CD14-positive monocyte (primary cell): ENCODE measurements around the gene SLC35E1. TPM values are rescaled to one million over a fixed set of nuclear protein-coding genes. Genes with fewer than 3 reads are reported as not detected.
"Not testable (repeated sequence)": the region's sequence is repeated elsewhere in the genome, so short reads cannot be mapped to it uniquely, and the experiment has no call there.

Experiments used
- DNase-seq, 3 donors: peaks; one replicate each; pipeline ENCODE4 v3.0.0-alpha.2; 2011 to 2022
- H2AFZ ChIP-seq: 2 replicates; pipeline ENCODE4 v1.6.0; 2012; ENCODE audit warnings: mild to moderate bottlenecking, low read depth, low read length, inconsistent platforms; ENCODE audit not compliant: insufficient read depth, poor library complexity, severe bottlenecking
- H3K27ac ChIP-seq, 2 donors: 1 replicate in 1 of 2; 2 replicates in 1 of 2; pipeline ENCODE4 v1.5.1; 2012 to 2013; ENCODE audit warnings: low read length in 2 of 2, control low read depth in 1 of 2, inconsistent platforms in 1 of 2, low read depth in 1 of 2, mild to moderate bottlenecking in 1 of 2
- H3K27me3 ChIP-seq, 2 donors: one replicate each; pipeline versions ENCODE4 v1.6.0 to v1.6.1; 2011 to 2013; ENCODE audit warnings: low read length in 2 of 2; ENCODE audit not compliant: control insufficient read depth in 2 of 2, insufficient read depth in 2 of 2
- H3K36me3 ChIP-seq, 2 donors: replicated peaks in 1 of 2; 1 replicate in 1 of 2; 2 replicates in 1 of 2; pipeline versions ENCODE4 v1.5.1 to v1.6.1; 2012 to 2013; ENCODE audit warnings: low read length in 2 of 2, control low read depth in 1 of 2, inconsistent platforms in 1 of 2, mild to moderate bottlenecking in 1 of 2; ENCODE audit not compliant: insufficient read depth in 2 of 2, control insufficient read depth in 1 of 2
- H3K4me1 ChIP-seq, 2 donors: 1 replicate in 1 of 2; 2 replicates in 1 of 2; pipeline versions ENCODE4 v1.5.1 to v1.6.1; 2012 to 2013; ENCODE audit warnings: low read length in 2 of 2, control low read depth in 1 of 2, inconsistent platforms in 1 of 2, mild to moderate bottlenecking in 1 of 2, moderate library complexity in 1 of 2; ENCODE audit not compliant: insufficient read depth in 2 of 2, control insufficient read depth in 1 of 2
- H3K4me2 ChIP-seq: replicated peaks from 2 replicates; pipeline ENCODE3; 2012; ENCODE audit warnings: low read length, moderate library complexity, mild to moderate bottlenecking; ENCODE audit not compliant: poor library complexity, severe bottlenecking; ENCODE audit errors: extremely low read depth
- H3K4me3 ChIP-seq, 3 experiments: fragments of 200-600 bp in 1 of 3; sonication (generic) in 1 of 3; replicated peaks in 1 of 3; 1 replicate in 2 of 3; 2 replicates in 1 of 3; pipeline ENCODE4 v1.5.1; 2011 to 2013; ENCODE audit warnings: low read length in 3 of 3, mild to moderate bottlenecking in 3 of 3, control low read depth in 2 of 3, low read depth in 2 of 3, inconsistent platforms in 1 of 3, moderate library complexity in 1 of 3
- H3K79me2 ChIP-seq: 2 replicates; pipeline ENCODE4 v1.6.0; 2012; ENCODE audit warnings: mild to moderate bottlenecking, control low read depth, inconsistent platforms, low read length, moderate library complexity; ENCODE audit not compliant: insufficient read depth
- H3K9ac ChIP-seq: 2 replicates; pipeline ENCODE4 v1.6.0; 2017; ENCODE audit warnings: low read length, mild to moderate bottlenecking; ENCODE audit not compliant: insufficient read depth, poor library complexity, severe bottlenecking
- H3K9me3 ChIP-seq, 2 donors: replicated peaks in 1 of 2; 1 replicate in 1 of 2; 2 replicates in 1 of 2; pipeline versions ENCODE4 v1.5.1 to v1.6.1; 2012 to 2013; ENCODE audit warnings: low read length in 2 of 2, control low read depth in 1 of 2; ENCODE audit not compliant: control insufficient read depth in 1 of 2, insufficient read depth in 1 of 2
- H4K20me1 ChIP-seq: 2 replicates; pipeline ENCODE4 v1.6.0; 2012; ENCODE audit warnings: mild to moderate bottlenecking, low read length, control low read depth, moderate library complexity; ENCODE audit not compliant: insufficient read depth
- H3K27ac Mint-ChIP-seq, 7 donors: one replicate each; pipeline ENCODE4 v1.8.0; 2020; ENCODE audit warnings: mild to moderate bottlenecking in 7 of 7, mixed read lengths in 7 of 7, moderate library complexity in 6 of 7, inconsistent platforms in 2 of 7
- H3K27me3 Mint-ChIP-seq, 3 donors: one replicate each; pipeline ENCODE4 v1.8.0; 2021 to 2022; ENCODE audit warnings: low read depth in 3 of 3, mild to moderate bottlenecking in 3 of 3, mixed read lengths in 3 of 3, moderate library complexity in 3 of 3, inconsistent platforms in 1 of 3
- H3K36me3 Mint-ChIP-seq, 2 donors: one replicate each; pipeline ENCODE4 v1.8.0; 2020; ENCODE audit warnings: mixed read lengths in 2 of 2, inconsistent platforms in 1 of 2, mild to moderate bottlenecking in 1 of 2
- H3K4me1 Mint-ChIP-seq: one replicate; pipeline ENCODE4 v1.8.0; 2020; ENCODE audit warnings: mild to moderate bottlenecking, mixed read lengths
- H3K4me3 Mint-ChIP-seq, 2 donors: one replicate each; pipeline ENCODE4 v1.8.0; 2020; ENCODE audit warnings: mild to moderate bottlenecking in 2 of 2, mixed read lengths in 2 of 2, moderate library complexity in 1 of 2
- H3K9me3 Mint-ChIP-seq, 7 donors: one replicate each; pipeline ENCODE4 v1.8.0; 2020 to 2022; ENCODE audit warnings: mixed read lengths in 7 of 7, mild to moderate bottlenecking in 6 of 7, moderate library complexity in 6 of 7, inconsistent platforms in 2 of 7
- CTCF ChIP-seq: fragments of 200-600 bp; IDR thresholded peaks from one replicate; pipeline ENCODE4 v1.8.0; 2022; ENCODE audit warnings: antibody characterized with exemption, mild to moderate bottlenecking
- WGBS: methylation state at CpG from one replicate; pipeline ENCODE4 v1.1.5; 2013; ENCODE audit warnings: missing lambda C conversion rate; ENCODE audit not compliant: insufficient coverage; 5-methylcytosine and 5-hydroxymethylcytosine counted together
- intact Hi-C, 2 donors: fragments of 100-400 bp; cut with micrococcal nuclease; formaldehyde crosslinking; loops; one replicate each; pipeline versions ENCODE4 v1.15.0 to v1.15.1; 2023
- polyA plus RNA-seq, 3 donors: library from polyadenylated mRNA; depleted of rRNA in 1 of 3; unstranded in 2 of 3; stranded (reverse) in 1 of 3; fragments of 300-500 nt in 2 of 3; fragments of >200 nt in 1 of 3; fragmentation: Illumina TruSeq in 2 of 3; gene quantifications; 1 replicate in 2 of 3; 2 replicates in 1 of 3; pipeline ENCODE4 v1.2.3, GENCODE V29; 2012 to 2021

The SLC35E1 gene
- polyA plus RNA-seq, 3 donors: 12.1 to 28.8 (median 13.5) TPM

GRCh38 chr19:16548956-16549355 is 23.3 kb downstream of the SLC35E1 start:
- H4K20me1 ChIP-seq: no peaks in the 10 kb centered on the region
- 100% methylated on average over 1 of the region's 4 CpGs for WGBS

GRCh38 chr19:16544473-16545231 is 27.6 kb downstream of the SLC35E1 start:
- Histone ChIP-seq H3K9me3 (no peaks in the 10 kb centered on the region), H3K79me2 (peaks cover 49% of the 10 kb centered on the region), H3K9ac (no peak overlapping the region), H3K4me2 (no peak overlapping the region), H2AFZ (no peak overlapping the region), H4K20me1 (peaks cover 24% of the 10 kb centered on the region), H3K4me1 (peaks cover 23 to 35% of the 10 kb centered on the region in 2 donors), H3K36me3 (peaks cover 2 to 4% of the 10 kb centered on the region in 2 donors), H3K4me3 (no peak overlapping the region), H3K27ac (no peak overlapping the region), H3K27me3 (no peaks in the 10 kb centered on the region)
- Mint-ChIP-seq H3K4me3 (no peak overlapping the region), H3K4me1 (peaks cover 39% of the 10 kb centered on the region), H3K27me3 (no peaks in the 10 kb centered on the region), H3K27ac (peak overlapping the region in 2 of 7 donors; percentile 25 to 55), H3K9me3 (no peaks in the 10 kb centered on the region), H3K36me3 (peaks cover 4 to 13% of the 10 kb centered on the region in 2 donors)
- no peak for TF ChIP-seq CTCF
- intact Hi-C loops: loop anchor here (5.0 kb wide), 2 partner anchors 43 to 47 kb away; partner anchors contain the start of genes C19orf44 (in 2 of the 2) and CALR3 (in 2 of the 2)
- WGBS: 60% methylated on average over 2 of the region's 11 CpGs
- DNase-seq: no peak

More at GRCh38 chr19:16548956-16549355, 23.3 kb downstream of the SLC35E1 start:
- Histone ChIP-seq H3K27ac (no peak overlapping the region), H3K4me1 (peaks cover 5 to 11% of the 10 kb centered on the region in 2 donors), H3K79me2 (peaks cover 6% of the 10 kb centered on the region), H3K27me3 (no peaks in the 10 kb centered on the region), H2AFZ (no peak overlapping the region), H3K4me2 (no peak overlapping the region), H3K36me3 (peaks cover 27 to 40% of the 10 kb centered on the region in 2 donors), H3K4me3 (no peak overlapping the region), H3K9ac (no peak overlapping the region), H3K9me3 (no peaks in the 10 kb centered on the region)
- TF ChIP-seq CTCF: no peak
- H3K36me3 Mint-ChIP-seq: peaks cover 28 to 43% of the 10 kb centered on the region in 2 donors
- no peaks in the 10 kb centered on the region for H3K27me3 Mint-ChIP-seq
- H3K4me3 Mint-ChIP-seq: no peak overlapping the region
- intact Hi-C loops: no loop called here
- H3K4me1 Mint-ChIP-seq: peaks cover 19% of the 10 kb centered on the region
- no peak for DNase-seq
- no peak overlapping the region for H3K27ac Mint-ChIP-seq
- H3K9me3 Mint-ChIP-seq: no peaks in the 10 kb centered on the region

GRCh38 chr19:16543734-16544133 is 28.5 kb downstream of the SLC35E1 start:
- H3K9me3 Mint-ChIP-seq, H3K27me3 ChIP-seq, H3K9ac ChIP-seq, DNase-seq, H3K4me3 ChIP-seq, H3K9me3 ChIP-seq, H3K4me3 Mint-ChIP-seq, H3K4me2 ChIP-seq, H2AFZ ChIP-seq, H3K27me3 Mint-ChIP-seq: not testable (repeated sequence)
- H3K27ac ChIP-seq: peak overlapping the region in 1 of 2 donors; percentile 90
- H3K4me1 Mint-ChIP-seq: peaks cover 39% of the 10 kb centered on the region
- H3K27ac Mint-ChIP-seq: peak overlapping the region in 4 of 7 donors; percentile 46 to 74 (median 60)
- WGBS: no CpG with 5 or more reads among the region's 6 CpGs
- H3K36me3 ChIP-seq: peaks cover 7 to 11% of the 10 kb centered on the region in 2 donors
- H3K36me3 Mint-ChIP-seq: peaks cover 7 to 19% of the 10 kb centered on the region in 2 donors
- intact Hi-C loops: loop anchor here (2.0 to 5.0 kb wide), 3 partner anchors 27 to 46 kb away; partner anchors contain the start of genes C19orf44 (in 2 of the 2) and CALR3 (in 2 of the 2)
- peaks cover 23 to 35% of the 10 kb centered on the region in 2 donors for H3K4me1 ChIP-seq
- peaks cover 58% of the 10 kb centered on the region for H3K79me2 ChIP-seq
- H4K20me1 ChIP-seq: peaks cover 33% of the 10 kb centered on the region
